ENCODE results near the gene SLC2A4.

Gene SLC2A4

GRCh38 chr17:7289256-7290032 is 7.9 kb downstream of the SLC2A4 start:
- TF ChIP-seq CTCF (IDR thresholded peaks at IDR 0.05; ENCODE audit: low read depth, low read length), result no peak
- H3K4me3 ChIP-seq (replicated peaks in 1 of 2; ENCODE audit: low read depth in 2 of 2, low read length in 2 of 2), result no peak overlapping the region
- DNase-seq (ENCODE audit: low read depth in 2 of 2), result no peak

- no peak for DNase-seq (ENCODE audit: low read depth in 2 of 2)
- TF ChIP-seq CTCF (IDR thresholded peaks at IDR 0.05; ENCODE audit: low read depth, low read length), result no peak
- H3K4me3 ChIP-seq (replicated peaks in 1 of 2; ENCODE audit: low read depth in 2 of 2, low read length in 2 of 2), result no peak overlapping the region
Measured at GRCh38 chr17:7290166-7290565, 8.6 kb downstream of the SLC2A4 start.

GRCh38 chr17:7290685-7291084 is 9.2 kb downstream of the SLC2A4 start:
- DNase-seq (ENCODE audit: low read depth in 2 of 2), result no peak
- no peak overlapping the region for H3K4me3 ChIP-seq (replicated peaks in 1 of 2; ENCODE audit: low read depth in 2 of 2, low read length in 2 of 2)
- TF ChIP-seq CTCF (IDR thresholded peaks at IDR 0.05; ENCODE audit: low read depth, low read length), result no peak

- no peak for DNase-seq (ENCODE audit: low read depth in 2 of 2)
- TF ChIP-seq CTCF (IDR thresholded peaks at IDR 0.05; ENCODE audit: low read depth, low read length), result no peak
- H3K4me3 ChIP-seq (replicated peaks in 1 of 2; ENCODE audit: low read depth in 2 of 2, low read length in 2 of 2), result no peak overlapping the region
Measured at GRCh38 chr17:7292194-7292593, 10.7 kb downstream of the SLC2A4 start.

GRCh38 chr17:7292729-7293128 is 11.2 kb downstream of the SLC2A4 start:
- H3K4me3 ChIP-seq (replicated peaks in 1 of 2; ENCODE audit: low read depth in 2 of 2, low read length in 2 of 2), result no peak overlapping the region
- peak in 1 of 2 donors; percentile 63 for DNase-seq (ENCODE audit: low read depth in 2 of 2)
- TF ChIP-seq CTCF (IDR thresholded peaks at IDR 0.05; ENCODE audit: low read depth, low read length), result no peak

- no peak overlapping the region for H3K4me3 ChIP-seq (replicated peaks in 1 of 2; ENCODE audit: low read depth in 2 of 2, low read length in 2 of 2)
- no peak for TF ChIP-seq CTCF (IDR thresholded peaks at IDR 0.05; ENCODE audit: low read depth, low read length)
- DNase-seq (ENCODE audit: low read depth in 2 of 2), result peak; percentile 31 to 43
Measured at GRCh38 chr17:7293159-7293558, 11.6 kb downstream of the SLC2A4 start.

Data from cardiac fibroblast (primary cell).